A549 (cell line): ENCODE results near the gene SLC15A3. TPM values are rescaled to one million over a fixed set of nuclear protein-coding genes. Genes with fewer than 3 reads are reported as not detected.

ENCODE experiments used
- ATAC-seq, 2 experiments: fragments of 200-7000 bp in 1 of 2; fragments of >200 bp in 1 of 2; cut with Nextera tagmentation in 1 of 2; cut with Tn5 transposase in 1 of 2; 3 replicates each; pipeline versions ENCODE4 v1.8.0 to v1.9.1; 2018 to 2020; ENCODE audit warnings: mild to moderate bottlenecking in 1 of 2, moderate library complexity in 1 of 2
- CTCF ChIA-PET: fragments of 300-600 bp; sonication (Branson Sonifier 250); formaldehyde crosslinking; extraction: SDS; loops from one replicate; lab custom pipeline; 2021; ENCODE audit warnings: antibody characterized with exemption, inconsistent platforms; lab: Yijun Ruan, JAX
- POLR2A ChIA-PET: fragments of 350-600 bp; formaldehyde crosslinking; extraction: SDS; loops from one replicate; lab custom pipeline; 2021; ENCODE audit warnings: antibody characterized with exemption, inconsistent platforms; lab: Yijun Ruan, JAX
- DNase-seq, 2 experiments: peaks; one replicate each; pipeline versions ENCODE4 v3.0.0 to v3.0.0-alpha.2; 2011 to 2016; ENCODE audit warnings: low read depth in 1 of 2, low spot score in 1 of 2
- FAIRE-seq: peaks from 2 replicates; lab custom pipeline; 2011; peaks lifted over from hg19 to GRCh38; lab: Jason Lieb, UNC
- H3K27ac ChIP-seq, 2 experiments: fragments of >200 bp; sonication (Bioruptor Twin); formaldehyde crosslinking; 3 replicates each; pipeline ENCODE4 v1.5.1; 2016 to 2017
- H3K4me1 ChIP-seq: fragments of >200 bp; sonication (Bioruptor Twin); formaldehyde crosslinking; 3 replicates; pipeline ENCODE4 v1.6.1; 2016
- H3K4me2 ChIP-seq: fragments of >200 bp; sonication (Bioruptor Twin); formaldehyde crosslinking; 3 replicates; pipeline ENCODE4 v1.6.1; 2016
- H3K4me3 ChIP-seq: fragments of >200 bp; sonication (Bioruptor Twin); formaldehyde crosslinking; 3 replicates; pipeline ENCODE4 v1.5.1; 2016
- H3K9me3 ChIP-seq: fragments of >200 bp; sonication (Bioruptor Twin); formaldehyde crosslinking; 3 replicates; pipeline ENCODE4 v1.6.1; 2016
- EHF ChIP-seq: fragments of 250-450 bp; sonication (Bioruptor Pico); IDR thresholded peaks from 2 replicates; pipeline ENCODE4 v1.5.0; 2020; ENCODE audit warnings: mild to moderate bottlenecking
- EHMT2 ChIP-seq: fragments of 200-600 bp; sonication (generic); IDR thresholded peaks from 2 replicates; pipeline ENCODE4 v1.6.1; 2016; ENCODE audit warnings: antibody characterized with exemption, low read depth, mild to moderate bottlenecking, moderate library complexity
- ESRRA ChIP-seq: fragments of 150-350 bp; IDR thresholded peaks from 2 replicates; pipeline ENCODE4 v1.6.1; 2014; ENCODE audit warnings: mild to moderate bottlenecking, low read length, borderline replicate concordance
- FOSB ChIP-seq: fragments of 250-450 bp; sonication (Bioruptor Pico); IDR thresholded peaks from 2 replicates; pipeline ENCODE4 v1.5.0; 2020; ENCODE audit warnings: mild to moderate bottlenecking, moderate library complexity
- FOXS1 ChIP-seq: fragments of 250-450 bp; sonication (Bioruptor Pico); IDR thresholded peaks from 2 replicates; pipeline ENCODE4 v1.5.0; 2020; ENCODE audit warnings: mild to moderate bottlenecking, moderate library complexity
- HDAC2 ChIP-seq: fragments of 200-600 bp; sonication (generic); IDR thresholded peaks from 2 replicates; pipeline ENCODE4 v1.6.1; 2016
- HOXA7 ChIP-seq: fragments of 250-450 bp; sonication (Bioruptor Pico); IDR thresholded peaks from 2 replicates; pipeline ENCODE4 v1.5.0; 2020; ENCODE audit warnings: mild to moderate bottlenecking, moderate library complexity
- HOXB5 ChIP-seq: fragments of 250-450 bp; sonication (Bioruptor Pico); IDR thresholded peaks from 2 replicates; pipeline ENCODE4 v1.5.0; 2020; ENCODE audit warnings: mild to moderate bottlenecking, moderate library complexity
- JUN ChIP-seq, 2 experiments: fragments of >200 bp; sonication (Bioruptor Twin); formaldehyde crosslinking; IDR thresholded peaks; 2 replicates in 1 of 2; 3 replicates in 1 of 2; pipeline ENCODE4 v1.6.1; 2016 to 2017
- MAZ ChIP-seq: fragments of 150-350 bp; IDR thresholded peaks from 2 replicates; pipeline ENCODE4 v1.6.1; 2014; ENCODE audit warnings: antibody characterized with exemption, low read depth, low read length, borderline replicate concordance
- PHF8 ChIP-seq: fragments of 200-600 bp; sonication (generic); IDR thresholded peaks from 2 replicates; pipeline ENCODE4 v1.6.1; 2016; ENCODE audit warnings: low read depth, mild to moderate bottlenecking, antibody characterized with exemption, moderate library complexity, borderline replicate concordance
- POLR2AphosphoS2 ChIP-seq: conservative IDR thresholded peaks from 2 replicates; pipeline ENCODE4 v1.6.1; 2012; ENCODE audit warnings: low read length, improper control_type of control experiment, inconsistent platforms
- RAD21 ChIP-seq, 2 experiments: fragments of >200 bp in 1 of 2; sonication (Bioruptor Twin) in 1 of 2; formaldehyde crosslinking in 1 of 2; IDR thresholded peaks in 1 of 2; conservative IDR thresholded peaks in 1 of 2; 2 replicates in 1 of 2; 3 replicates in 1 of 2; pipeline ENCODE4 v1.6.1; 2012 to 2018; ENCODE audit warnings: inconsistent platforms in 1 of 2
- RCOR1 ChIP-seq: fragments of 150-350 bp; IDR thresholded peaks from 2 replicates; pipeline ENCODE4 v1.6.1; 2014; ENCODE audit warnings: antibody characterized with exemption, low read length, low read depth
- RFX5 ChIP-seq: fragments of 450-650 bp; IDR thresholded peaks from 2 replicates; pipeline ENCODE4 v1.7.1; 2014; ENCODE audit warnings: antibody characterized with exemption, mild to moderate bottlenecking, moderate library complexity
- TFCP2L1 ChIP-seq: fragments of 250-450 bp; sonication (Bioruptor Pico); IDR thresholded peaks from 2 replicates; pipeline ENCODE4 v1.5.0; 2021; ENCODE audit warnings: mild to moderate bottlenecking
- ZC3H11A ChIP-seq: fragments of 450-650 bp; IDR thresholded peaks from 2 replicates; pipeline ENCODE4 v1.6.1; 2014; ENCODE audit warnings: antibody characterized with exemption, mild to moderate bottlenecking
- ZNF302 ChIP-seq: fragments of 250-450 bp; sonication (Bioruptor Pico); IDR thresholded peaks from 2 replicates; pipeline ENCODE4 v1.9.0; 2021; ENCODE audit warnings: inconsistent platforms, mild to moderate bottlenecking, moderate library complexity
- ZSCAN20 ChIP-seq: fragments of 250-450 bp; sonication (Bioruptor Pico); IDR thresholded peaks from 2 replicates; pipeline ENCODE4 v1.8.0; 2022; ENCODE audit warnings: mild to moderate bottlenecking, moderate library complexity
- WGBS: methylation state at CpG from one replicate; pipeline ENCODE4 v1.1.6; 2017; ENCODE audit errors: missing lambda C conversion rate; 5-methylcytosine and 5-hydroxymethylcytosine counted together
- polyA plus RNA-seq, 4 experiments: library from polyadenylated mRNA; depleted of rRNA in 3 of 4; stranded (reverse); fragments of >200 nt; fragmentation: RNase III in 1 of 4; extraction: RNeasy Plus Mini Kit Qiagen cat#74134 plus additional on column Dnase treatment in 1 of 4; gene quantifications; 2 replicates in 3 of 4; 3 replicates in 1 of 4; pipeline ENCODE4 v1.2.3, GENCODE V29; 2011 to 2017
- TF ChIP-seq, protein P1 (sequence below): IDR thresholded peaks from 2 replicates; pipeline ENCODE4 v1.6.1; 2012
- TF ChIP-seq, protein P2 (sequence below): IDR thresholded peaks from 2 replicates; pipeline ENCODE4 v1.6.1; 2012; ENCODE audit warnings: low read depth, borderline replicate concordance
- TF ChIP-seq, protein P3 (sequence below): fragments of 150-350 bp; IDR thresholded peaks from 2 replicates; pipeline ENCODE4 v1.6.1; 2014; ENCODE audit warnings: low read depth, mild to moderate bottlenecking, low read length
- TF ChIP-seq, protein P4 (sequence below): fragments of 200-600 bp; sonication (generic); IDR thresholded peaks from 2 replicates; pipeline ENCODE4 v1.6.1; 2016; ENCODE audit warnings: antibody characterized with exemption, mild to moderate bottlenecking, moderate library complexity

SLC15A3 gene
- polyA plus RNA-seq, 2 of the 4 experiments (the other 2 are of a cell fraction) = not detected

DNA sequence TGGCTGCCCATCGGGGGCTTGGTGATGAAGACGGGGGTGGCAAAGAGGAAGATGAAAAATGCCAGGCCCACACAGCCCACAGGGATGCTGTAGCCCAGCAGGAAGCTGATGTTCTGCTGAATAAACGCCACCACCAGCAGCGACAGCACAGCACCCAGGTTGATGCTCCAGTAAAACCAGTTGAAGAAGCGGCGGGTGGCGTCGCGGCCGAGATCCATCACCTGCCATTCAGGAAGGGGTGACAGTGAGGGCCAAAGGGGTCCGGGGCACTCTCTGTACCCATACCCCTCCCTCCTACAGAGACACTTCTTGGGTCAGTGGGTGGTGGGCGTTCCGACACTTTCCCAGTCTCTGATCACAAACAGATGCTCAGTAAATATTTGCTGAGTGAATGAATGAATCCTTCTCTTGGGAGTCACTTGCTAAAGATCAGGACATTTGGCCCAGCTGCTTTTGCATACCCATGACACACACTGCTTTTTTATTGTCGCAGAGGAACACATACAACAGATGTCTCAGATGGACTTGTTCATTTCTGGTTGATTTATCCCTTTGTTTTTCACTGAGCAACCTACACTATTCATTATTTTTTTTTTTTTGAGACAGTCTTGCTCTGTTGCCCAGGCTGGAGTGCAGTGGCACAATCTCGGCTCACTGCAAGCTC, 5.2 kb downstream of the SLC15A3 start:
- CTCF ChIA-PET = interaction anchor here (1.1 to 1.6 kb wide), 3 partner anchors 10 to 31 kb away, joined by 3 to 6 read pairs (median 4); no protein-coding TSS in a partner anchor
- ATAC-seq (no peak), FAIRE-seq (no peak), DNase-seq (no peak)
- Histone ChIP-seq H3K4me1 (no peaks in the 10 kb centered on the region), H3K27ac (no peak overlapping the region), H3K4me2 (no peak overlapping the region), H3K9me3 (no peaks in the 10 kb centered on the region), H3K4me3 (no peak overlapping the region)
- 64% methylated on average over 14 of the region's 15 CpGs for WGBS
- POLR2A ChIA-PET = no interaction called here
- TF ChIP-seq EHMT2 = no peak
- no peak for TF ChIP-seq PHF8
- no peak for TF ChIP-seq ZNF302 (CRISPR knock-in tag)
- no peak for TF ChIP-seq ESRRA
- TF ChIP-seq, protein P1, sequence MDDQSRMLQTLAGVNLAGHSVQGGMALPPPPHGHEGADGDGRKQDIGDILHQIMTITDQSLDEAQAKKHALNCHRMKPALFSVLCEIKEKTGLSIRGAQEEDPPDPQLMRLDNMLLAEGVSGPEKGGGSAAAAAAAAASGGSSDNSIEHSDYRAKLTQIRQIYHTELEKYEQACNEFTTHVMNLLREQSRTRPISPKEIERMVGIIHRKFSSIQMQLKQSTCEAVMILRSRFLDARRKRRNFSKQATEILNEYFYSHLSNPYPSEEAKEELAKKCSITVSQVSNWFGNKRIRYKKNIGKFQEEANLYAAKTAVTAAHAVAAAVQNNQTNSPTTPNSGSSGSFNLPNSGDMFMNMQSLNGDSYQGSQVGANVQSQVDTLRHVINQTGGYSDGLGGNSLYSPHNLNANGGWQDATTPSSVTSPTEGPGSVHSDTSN = no peak
- TF ChIP-seq EHF (CRISPR knock-in tag) = no peak
- TF ChIP-seq FOXS1 = no peak
- TF ChIP-seq HOXA7 (CRISPR knock-in tag) = no peak

DNA sequence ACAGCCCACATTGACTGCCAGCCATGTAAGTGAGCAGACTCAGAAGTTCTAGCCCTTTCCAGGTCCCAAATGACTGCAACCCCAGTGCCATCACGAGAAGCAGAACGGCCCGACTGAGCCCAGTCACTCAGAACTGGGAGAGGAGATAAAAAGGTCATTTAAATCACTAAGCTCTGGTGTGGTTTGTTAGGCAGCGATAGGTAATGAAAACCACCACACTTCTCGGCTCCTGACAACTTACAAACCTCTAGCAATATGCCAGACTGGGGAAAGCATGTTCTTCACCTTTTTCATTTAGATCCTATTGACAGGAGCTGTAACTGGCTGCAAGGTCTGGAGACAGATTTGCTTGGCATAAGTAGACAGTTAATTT, 6.7 kb downstream of the SLC15A3 start:
- CTCF ChIA-PET = interaction anchor here (1.2 to 1.6 kb wide), 4 partner anchors 8 to 185 kb away, joined by 3 to 6 read pairs (median 4); no protein-coding TSS in a partner anchor
- 56% methylated on average over 5 of the region's 5 CpGs for WGBS
- POLR2A ChIA-PET = no interaction called here

More for the DNA sequence above, 6.7 kb downstream of the SLC15A3 start:
- FAIRE-seq (no peak), DNase-seq (no peak), ATAC-seq (no peak)
- Histone ChIP-seq H3K4me1 (no peaks in the 10 kb centered on the region), H3K27ac (no peak overlapping the region), H3K9me3 (no peaks in the 10 kb centered on the region), H3K4me3 (no peak overlapping the region), H3K4me2 (no peak overlapping the region)
- TF ChIP-seq, protein P2, sequence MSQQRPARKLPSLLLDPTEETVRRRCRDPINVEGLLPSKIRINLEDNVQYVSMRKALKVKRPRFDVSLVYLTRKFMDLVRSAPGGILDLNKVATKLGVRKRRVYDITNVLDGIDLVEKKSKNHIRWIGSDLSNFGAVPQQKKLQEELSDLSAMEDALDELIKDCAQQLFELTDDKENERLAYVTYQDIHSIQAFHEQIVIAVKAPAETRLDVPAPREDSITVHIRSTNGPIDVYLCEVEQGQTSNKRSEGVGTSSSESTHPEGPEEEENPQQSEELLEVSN = no peak
- TF ChIP-seq POLR2AphosphoS2 (no peak), TFCP2L1 (CRISPR knock-in tag) (no peak), ESRRA (no peak), RFX5 (no peak), ZNF302 (CRISPR knock-in tag) (no peak), JUN (IDR thresholded peaks at IDR 0.05) (no peak), RCOR1 (no peak), FOSB (CRISPR knock-in tag) (no peak), HOXB5 (CRISPR knock-in tag) (no peak), HDAC2 (no peak), ZC3H11A (no peak), MAZ (no peak), EHMT2 (no peak), RAD21 (conservative IDR thresholded peaks at IDR 0.05 in 1 of 2, IDR thresholded peaks at IDR 0.05 in 1 of 2) (no peak), ZSCAN20 (CRISPR knock-in tag) (no peak)
- TF ChIP-seq, protein P3, sequence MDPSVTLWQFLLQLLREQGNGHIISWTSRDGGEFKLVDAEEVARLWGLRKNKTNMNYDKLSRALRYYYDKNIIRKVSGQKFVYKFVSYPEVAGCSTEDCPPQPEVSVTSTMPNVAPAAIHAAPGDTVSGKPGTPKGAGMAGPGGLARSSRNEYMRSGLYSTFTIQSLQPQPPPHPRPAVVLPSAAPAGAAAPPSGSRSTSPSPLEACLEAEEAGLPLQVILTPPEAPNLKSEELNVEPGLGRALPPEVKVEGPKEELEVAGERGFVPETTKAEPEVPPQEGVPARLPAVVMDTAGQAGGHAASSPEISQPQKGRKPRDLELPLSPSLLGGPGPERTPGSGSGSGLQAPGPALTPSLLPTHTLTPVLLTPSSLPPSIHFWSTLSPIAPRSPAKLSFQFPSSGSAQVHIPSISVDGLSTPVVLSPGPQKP = no peak
- TF ChIP-seq, protein P4, sequence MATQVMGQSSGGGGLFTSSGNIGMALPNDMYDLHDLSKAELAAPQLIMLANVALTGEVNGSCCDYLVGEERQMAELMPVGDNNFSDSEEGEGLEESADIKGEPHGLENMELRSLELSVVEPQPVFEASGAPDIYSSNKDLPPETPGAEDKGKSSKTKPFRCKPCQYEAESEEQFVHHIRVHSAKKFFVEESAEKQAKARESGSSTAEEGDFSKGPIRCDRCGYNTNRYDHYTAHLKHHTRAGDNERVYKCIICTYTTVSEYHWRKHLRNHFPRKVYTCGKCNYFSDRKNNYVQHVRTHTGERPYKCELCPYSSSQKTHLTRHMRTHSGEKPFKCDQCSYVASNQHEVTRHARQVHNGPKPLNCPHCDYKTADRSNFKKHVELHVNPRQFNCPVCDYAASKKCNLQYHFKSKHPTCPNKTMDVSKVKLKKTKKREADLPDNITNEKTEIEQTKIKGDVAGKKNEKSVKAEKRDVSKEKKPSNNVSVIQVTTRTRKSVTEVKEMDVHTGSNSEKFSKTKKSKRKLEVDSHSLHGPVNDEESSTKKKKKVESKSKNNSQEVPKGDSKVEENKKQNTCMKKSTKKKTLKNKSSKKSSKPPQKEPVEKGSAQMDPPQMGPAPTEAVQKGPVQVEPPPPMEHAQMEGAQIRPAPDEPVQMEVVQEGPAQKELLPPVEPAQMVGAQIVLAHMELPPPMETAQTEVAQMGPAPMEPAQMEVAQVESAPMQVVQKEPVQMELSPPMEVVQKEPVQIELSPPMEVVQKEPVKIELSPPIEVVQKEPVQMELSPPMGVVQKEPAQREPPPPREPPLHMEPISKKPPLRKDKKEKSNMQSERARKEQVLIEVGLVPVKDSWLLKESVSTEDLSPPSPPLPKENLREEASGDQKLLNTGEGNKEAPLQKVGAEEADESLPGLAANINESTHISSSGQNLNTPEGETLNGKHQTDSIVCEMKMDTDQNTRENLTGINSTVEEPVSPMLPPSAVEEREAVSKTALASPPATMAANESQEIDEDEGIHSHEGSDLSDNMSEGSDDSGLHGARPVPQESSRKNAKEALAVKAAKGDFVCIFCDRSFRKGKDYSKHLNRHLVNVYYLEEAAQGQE = no peak
